Erythroblast (primary cell): ENCODE measurements around the gene ZDHHC9.
"Not testable (repeated sequence)": the region's sequence is repeated elsewhere in the genome, so short reads cannot be mapped to it uniquely, and the experiment has no call there.

Source experiments
- GATA1 ChIP-seq: IDR thresholded peaks from 2 replicates; pipeline ENCODE4 v1.6.1; 2011; ENCODE audit warnings: low read depth, mild to moderate bottlenecking, control low read depth, low read length, moderate library complexity
- POLR2A ChIP-seq: IDR thresholded peaks from 2 replicates; pipeline ENCODE4 v1.6.1; 2011; ENCODE audit warnings: mild to moderate bottlenecking, low read length

DNA sequence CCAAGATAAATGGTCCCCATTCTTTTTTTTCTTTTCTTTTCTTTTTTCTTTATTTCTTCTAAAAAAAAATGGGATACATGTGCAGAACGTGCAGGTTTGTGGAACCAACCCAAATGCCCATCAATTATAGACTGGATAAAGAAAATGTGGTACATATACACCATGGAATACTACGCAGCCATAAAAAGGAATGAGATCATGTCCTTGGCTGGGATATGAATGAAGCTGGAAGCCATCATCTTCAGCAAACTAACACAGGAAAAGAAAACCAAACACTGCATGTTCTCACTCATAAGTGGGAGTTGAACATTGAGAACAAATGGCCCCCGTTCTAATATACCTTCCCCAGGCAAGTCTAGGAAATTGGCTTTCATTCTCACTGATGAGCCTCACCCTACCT is 22.6 kb upstream of the ZDHHC9 start:
- TF ChIP-seq POLR2A, GATA1: not testable (repeated sequence)
